ENCODE data around the gene MRPS6.

Gene MRPS6

DNA sequence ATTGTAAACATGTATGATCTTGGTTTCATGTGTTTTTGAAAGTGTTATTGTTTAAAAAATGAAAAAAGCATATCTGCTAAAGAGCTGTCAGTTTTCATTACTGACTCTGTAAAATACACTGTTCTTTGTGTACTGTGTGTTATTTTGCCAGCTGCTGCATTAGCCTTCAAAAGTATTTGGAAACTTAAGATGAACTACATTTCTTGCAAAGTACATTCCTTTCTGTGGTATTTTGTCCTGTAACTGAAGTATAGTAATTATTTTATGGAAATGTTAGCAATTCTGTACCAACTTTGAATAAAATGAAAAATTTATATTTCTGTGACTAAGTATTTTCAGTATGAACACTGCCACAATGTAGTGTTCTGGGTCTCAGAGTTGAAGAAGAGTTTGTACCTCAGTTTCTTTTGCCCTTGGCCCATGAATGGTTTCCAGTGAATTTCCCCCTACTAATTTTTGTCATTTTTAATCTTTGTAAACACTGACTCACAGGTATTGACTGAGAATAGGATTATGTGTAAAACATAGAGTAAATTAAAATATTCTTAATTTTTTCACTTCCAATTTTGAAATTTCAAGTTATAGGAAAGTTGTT lies 32.7 kb downstream of the MRPS6 start:
- no peak for DNase-seq

DNA sequence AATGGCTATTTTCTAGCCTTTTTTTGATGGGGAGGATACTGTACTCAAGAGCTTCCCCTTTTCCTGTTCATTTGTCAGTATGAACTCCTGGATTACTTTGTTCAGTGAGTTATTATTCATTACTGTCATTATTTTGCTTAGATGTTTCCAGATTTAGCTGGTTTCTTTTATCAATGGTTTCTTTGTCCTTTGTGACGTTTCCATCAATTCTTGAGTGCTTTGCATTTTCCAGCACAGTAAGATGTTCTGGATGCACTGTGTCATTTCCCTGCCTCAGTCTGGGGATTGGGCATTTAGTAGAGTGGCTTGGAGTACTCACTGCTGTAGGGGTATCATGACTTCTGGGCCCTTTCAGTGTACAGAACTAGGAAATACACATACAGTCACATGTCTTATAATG lies 34.2 kb downstream of the MRPS6 start:
- no peak for DNase-seq

DNA sequence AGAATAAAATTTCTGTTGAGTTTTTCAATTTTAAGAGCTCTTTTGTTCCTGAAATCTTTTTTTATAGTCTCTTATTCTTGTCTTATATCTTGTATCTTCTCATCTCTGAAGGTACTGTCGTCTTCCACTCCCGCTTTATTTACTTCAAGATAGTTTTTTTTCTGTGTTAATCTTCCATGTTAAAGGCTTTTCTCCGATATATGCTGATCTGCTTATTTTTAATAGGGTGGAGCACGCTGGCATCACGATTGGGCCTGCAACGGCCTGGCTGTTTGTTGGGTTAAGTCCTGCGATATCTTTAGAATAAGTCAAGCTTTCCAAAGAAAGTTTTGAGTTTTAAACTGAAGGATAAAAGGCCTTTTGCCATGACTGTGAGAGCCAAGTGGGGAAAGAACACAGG lies 35.7 kb downstream of the MRPS6 start:
- no peak for DNase-seq

DNA sequence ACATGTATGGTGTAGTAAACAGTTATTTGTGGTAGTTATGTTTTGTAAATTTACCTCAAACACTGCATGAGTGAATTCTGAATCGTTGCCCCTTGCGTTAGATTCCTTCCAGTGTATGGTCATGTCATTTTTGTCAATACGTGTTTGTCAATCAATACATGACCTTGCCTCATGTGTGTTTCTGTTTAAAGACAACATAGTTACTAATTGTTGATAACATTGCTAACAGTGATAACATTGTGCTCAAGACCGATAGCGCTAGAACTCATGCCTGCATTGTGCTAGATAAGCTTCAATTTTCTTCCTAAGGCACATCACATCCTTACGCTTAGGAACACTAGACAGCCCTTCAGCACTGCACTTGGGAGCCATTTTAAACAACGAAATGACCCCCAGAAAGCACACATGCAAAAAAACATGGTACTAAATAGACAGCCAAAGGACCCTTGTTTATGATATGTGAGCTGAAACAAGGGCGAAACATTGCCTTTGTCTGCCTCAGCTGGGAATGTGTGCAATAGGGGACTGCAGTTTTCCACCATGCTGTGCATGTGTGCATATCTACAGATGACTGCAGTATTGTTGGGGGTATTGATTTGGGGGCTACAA lies 37.3 kb downstream of the MRPS6 start:
- no peak for DNase-seq

DNA sequence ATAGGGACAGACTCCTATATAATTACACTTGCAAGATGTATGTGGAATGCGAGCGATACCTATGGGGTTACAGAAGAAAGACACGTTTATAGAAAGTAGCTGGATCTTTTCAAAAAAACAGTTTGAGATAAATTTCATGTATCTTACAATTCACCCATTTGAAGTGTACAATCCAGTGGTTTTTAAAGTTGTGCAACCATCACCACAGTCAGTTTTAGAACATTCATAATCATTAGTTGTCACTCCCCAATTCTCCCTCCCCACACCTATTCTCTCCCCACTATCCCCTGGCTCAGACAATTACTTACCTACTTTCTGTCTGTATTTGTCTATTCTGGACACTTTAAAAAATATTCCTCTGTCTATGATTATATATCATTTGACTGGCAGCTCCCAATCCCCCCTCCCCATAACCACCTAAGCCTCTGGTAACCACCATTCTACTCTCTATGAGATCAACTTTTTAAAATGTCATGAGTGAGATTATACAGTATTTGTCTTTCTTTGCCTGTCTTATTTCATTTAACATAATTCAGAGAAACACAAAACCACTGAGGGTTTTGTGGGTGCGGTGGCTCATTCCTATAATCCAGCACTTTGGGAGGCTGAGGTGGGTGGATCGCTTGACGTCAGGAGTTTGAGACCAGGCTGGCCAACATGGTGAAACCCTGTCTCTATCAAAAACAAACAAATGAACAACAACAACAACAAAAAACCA lies 39.1 kb downstream of the MRPS6 start:
- DNase-seq: no peak

DNA sequence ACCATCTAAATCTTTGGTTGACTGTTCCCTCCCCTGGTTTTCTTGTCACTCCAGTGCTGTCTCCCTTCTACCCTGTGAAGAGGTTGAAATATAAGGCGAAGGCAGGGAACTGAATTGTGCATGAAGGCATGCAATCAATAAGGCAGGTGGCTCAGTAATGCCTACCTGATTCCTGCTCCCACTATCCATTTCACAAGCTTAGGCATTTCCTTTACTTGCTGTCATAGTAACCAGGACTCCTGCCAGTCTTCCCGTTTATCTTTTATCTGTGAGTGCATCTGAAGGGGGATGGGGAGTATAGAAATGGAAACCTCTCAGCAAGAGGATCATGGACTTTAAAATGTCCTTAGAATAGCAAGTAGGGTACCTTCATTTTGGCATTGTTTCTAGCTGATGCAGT lies 40.5 kb downstream of the MRPS6 start:
- no peak for DNase-seq

DNA sequence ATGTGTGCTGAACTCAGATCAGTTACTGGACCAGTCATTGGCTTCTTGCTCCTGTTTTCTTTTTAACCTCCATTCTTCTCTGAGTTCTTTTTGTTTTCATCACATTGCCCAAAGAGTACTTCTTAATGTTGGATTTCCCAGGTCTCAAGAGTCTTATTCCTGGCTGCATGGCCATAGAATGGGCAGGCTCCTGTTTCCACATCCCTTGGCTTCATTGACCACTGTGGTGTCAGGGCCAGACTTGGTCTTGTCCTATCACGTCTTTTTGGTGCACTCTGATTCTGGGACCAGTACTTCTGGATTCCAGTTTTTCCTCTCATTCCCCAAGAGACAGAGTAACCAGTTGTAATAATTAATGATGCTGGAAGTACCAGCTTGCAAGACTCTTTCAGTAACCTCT lies 41.8 kb downstream of the MRPS6 start:
- no peak for DNase-seq

DNA sequence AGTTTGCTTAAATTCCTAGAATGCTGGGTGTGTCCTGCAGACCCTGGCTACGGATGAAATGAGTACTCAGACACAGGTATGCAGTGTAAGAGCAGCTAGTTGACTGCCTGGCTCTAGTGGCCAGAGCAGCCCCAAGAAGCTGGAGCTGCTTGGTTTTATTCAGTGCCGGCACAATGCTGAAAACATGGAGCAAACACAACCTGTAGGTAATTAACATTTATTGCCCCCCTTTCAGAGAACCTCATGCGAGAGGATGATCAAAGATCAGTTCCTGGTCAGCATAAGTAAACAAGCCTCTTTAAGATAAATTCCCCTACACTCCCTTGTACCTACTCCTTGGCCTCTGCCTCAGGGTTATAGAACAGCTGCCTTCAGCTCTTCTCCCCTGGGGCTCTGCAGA lies 43.2 kb downstream of the MRPS6 start:
- no peak for DNase-seq

DNA sequence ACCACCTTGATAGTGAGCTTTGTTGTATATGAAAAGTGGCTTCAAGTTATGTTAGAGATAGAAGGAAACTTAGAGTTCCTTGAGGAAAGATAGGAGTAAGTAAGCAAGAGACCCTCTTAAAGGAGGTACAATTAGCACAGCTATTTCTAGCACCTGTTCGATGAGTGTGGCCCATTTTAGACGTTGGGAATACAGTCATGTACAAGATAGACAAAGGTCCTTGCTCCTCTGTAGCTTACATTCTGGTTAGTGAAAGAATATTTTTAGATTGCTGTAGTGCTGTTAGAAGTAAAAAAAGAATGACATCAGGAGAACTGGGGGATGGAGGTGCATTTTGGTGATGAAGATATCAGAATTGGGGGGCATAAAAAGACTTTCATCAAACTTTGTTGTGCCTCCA lies 47.5 kb downstream of the MRPS6 start:
- no peak for DNase-seq

DNA sequence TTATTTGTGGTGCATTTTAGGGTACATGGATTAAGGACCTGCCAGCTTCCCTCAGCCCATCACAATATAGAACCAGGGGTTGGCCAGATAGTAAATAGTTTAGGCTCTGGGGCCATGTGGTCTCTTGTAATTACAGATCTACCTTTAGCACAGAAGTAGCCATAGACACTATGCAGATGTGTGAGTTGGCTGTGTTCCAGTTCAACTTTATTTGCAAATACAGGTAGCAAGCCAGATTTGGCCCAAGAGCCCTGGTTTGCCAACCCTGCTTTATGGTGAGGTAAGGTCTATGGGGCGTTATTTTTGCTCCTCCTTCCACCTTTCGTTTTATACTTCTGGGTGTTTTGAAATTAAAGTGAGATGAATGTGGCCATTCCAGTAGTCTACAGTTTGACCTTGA lies 48.7 kb downstream of the MRPS6 start:
- no peak for DNase-seq

DNA sequence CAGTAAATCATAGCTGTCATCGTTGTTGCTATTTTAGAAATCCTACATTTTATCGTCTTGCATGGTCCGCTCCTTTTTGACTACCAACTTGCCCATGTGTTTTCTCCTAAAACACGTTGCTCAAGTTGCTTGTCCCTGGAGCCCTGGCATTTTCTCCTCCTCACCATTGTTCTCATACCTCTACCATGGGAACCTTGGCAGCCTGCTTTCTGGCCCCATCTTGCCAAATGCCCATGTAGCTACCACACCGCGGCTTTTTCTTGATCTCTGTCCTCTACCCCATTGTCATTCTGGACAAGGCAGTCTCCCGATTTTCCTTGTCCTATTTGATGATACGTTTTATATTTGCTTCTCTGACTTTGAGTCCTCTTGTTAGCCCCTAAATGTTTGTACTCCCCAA lies 50.2 kb downstream of the MRPS6 start:
- DNase-seq: no peak

DNA sequence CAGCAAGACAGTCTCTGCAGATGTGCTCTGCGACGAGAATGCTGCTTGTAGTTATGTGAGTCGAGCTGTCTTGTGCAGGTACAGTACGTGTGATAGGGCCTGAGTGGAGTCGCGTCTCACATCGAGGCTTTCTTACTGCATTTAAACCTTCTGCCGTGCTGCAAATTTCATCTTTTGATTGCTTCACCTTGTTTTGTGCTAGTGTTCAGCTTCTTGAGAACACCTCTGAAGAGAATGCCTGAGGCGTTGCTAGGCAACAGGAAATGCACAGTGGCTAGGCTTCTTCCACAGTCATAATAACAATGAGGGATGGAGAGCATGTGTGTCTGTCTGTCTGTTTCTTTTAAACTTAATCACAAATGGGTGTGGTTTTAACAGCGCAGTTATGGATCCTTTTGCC lies 52.9 kb downstream of the MRPS6 start:
- no peak for DNase-seq

DNA sequence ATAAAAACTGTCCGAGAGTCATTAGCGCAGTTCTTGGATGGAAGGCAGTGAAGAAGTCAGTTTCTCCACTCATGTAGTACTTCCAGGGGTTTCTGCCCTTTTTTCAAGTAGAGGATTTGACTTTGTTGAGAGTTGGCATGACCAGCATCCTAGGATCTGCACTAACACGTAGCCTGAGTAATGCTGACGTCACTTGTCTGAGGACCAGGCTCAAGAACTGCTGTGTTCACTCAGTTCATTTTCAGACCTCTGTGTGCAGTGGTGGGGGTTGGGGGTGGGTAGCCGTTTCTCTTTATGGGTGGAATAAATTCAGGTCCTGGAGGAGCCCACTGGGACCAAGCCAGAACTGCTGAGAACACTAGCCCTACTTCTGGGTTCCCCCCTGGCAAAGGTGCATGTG lies 53.3 kb downstream of the MRPS6 start:
- DNase-seq: no peak

DNA sequence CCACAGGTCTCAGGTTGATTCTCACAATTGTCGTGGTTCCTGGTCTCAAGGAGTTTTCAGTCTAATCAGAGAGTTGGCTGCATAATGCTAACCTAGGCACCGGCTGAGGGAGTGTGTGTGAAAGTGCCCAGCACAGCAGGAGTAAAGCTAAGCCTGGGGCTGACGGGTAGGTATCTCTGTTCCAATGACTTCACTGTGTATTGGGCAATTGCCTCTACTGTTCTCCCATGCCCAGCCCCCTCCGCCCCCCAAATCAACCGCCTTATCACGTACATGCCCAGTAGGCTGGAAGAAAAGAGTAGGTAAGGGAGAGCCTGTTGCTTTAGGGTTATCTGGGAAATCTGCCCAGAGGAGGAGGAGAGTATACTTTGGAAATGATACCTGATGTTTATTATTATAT lies 54.7 kb downstream of the MRPS6 start:
- no peak for DNase-seq

DNA sequence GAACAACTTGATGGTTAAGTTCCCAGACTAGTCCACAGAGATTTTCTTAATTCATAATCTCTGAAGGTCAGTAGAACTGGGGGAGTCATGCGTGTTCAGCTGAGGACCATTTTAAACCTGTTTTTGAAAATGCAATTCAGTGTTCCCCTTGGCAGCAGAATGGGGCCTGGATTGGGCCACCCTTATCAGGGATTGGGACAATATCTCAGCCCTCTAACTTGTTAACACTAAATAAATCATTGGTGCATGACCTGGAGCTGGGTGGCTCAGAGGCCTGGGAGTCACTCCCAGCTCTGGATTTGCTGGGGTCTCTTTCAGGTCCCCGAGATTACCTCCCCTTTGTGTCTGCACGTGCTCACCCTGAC lies 55.3 kb downstream of the MRPS6 start:
- DNase-seq: no peak

DNA sequence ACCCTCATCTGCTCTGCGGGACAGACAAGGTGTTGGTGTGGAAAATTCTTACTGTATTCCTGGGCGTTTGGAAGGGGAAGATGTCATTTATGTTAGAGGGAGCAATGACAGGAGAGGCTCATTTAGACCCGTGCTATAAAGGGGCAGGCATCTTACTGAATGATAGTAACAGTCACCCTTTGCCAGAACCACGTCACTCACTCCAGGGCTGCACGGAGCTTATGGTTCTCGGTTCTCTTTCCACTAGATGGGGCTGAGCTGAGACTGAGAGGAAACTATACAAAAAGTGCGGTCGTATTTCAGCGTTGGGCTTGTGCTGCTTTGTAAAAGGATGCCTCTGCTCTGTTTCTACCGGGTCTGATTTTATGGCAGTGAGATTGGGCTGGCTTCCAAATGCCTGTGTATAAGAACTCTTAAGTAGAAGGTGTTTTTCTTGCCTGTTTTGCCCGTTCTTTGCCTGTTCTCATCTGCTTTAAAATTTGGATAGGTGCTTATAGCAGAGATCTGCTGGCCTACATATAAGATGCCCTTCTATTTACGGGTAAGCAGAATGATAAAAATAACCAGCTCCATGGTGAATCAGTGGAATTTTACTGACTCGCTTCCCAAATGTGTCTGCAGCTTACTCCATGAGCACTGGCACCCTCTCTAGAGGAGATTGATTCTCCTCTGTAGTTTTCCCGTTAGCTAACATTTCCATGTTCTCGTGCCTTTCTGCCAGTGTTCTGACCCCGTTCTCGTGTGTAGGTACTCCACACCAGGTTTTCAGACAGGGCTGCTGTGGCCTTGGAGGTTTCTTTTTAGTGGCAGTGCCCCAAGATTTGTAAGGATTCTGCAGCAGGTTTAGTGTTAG lies 55.9 kb downstream of the MRPS6 start:
- no peak for DNase-seq

DNA sequence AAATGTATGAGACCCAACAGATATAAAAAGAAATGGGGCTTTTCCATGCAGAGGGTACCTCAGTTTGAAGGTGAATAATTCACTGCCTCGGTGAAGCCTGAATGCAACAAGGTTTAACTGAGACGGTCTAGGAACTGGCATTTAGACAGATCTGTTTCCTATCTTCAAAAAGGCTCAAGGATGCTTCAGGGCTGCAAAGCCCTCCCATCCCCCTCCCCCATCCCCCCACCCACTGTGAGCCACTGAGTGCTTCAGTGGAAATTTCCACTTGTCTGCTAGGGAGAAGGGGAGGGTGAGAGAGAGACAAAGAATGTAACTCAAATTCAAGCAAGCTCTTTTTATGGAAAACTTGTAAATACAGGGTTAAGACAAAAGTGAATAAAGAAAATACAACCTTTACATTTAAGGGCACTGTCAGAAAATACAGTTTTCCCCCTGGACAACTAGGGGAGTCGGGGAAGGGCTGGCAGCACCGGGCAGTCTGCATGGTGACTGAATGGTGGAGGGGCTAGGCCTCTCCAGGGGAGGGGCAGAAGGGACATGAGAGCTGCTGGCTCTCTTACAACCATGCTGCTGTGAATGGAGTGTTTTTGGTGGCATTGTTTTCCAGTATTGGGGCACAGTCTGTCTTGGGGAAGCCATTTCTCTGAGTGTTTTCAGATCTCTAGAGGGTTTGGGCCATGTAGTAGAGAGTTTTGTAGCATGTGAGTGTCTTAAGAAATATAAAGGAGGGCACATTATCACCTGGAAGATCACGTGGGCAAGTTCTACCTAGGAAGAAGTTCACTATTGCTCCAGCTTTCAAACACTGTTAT lies 56.7 kb downstream of the MRPS6 start:
- DNase-seq: no peak

DNA sequence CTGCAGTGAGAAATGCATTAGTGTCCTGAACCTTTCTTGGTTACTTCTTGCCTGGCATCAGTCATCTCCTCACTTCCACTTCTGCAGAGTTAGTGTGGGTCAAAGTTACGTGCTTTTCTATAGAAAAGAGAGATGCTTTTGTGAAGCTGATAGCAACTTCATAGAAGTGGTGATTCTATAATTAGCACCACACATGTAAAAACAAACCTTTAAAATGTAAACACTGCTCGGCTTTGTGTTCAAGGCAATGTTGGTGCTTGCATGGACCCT lies 57.3 kb downstream of the MRPS6 start:
- DNase-seq: no peak

DNA sequence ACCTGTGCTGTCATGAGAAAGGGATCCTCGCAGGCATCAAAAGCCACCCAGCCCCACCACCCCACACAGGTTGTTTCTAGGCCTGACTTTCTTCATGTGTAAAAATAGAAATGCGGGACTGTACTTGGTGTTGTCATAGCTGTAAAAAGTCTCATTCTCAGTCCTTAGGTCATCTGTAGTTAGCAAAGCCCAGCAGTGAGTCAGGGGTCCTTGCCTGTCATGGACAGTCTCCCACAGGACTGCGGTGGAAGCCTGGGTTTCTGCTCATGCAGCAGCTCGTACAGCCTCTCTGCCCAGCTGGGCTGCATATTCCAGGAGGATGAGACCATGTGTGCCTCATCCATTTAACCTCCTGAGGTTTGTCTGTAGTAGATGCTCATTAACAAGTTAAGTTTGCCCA lies 58.2 kb downstream of the MRPS6 start:
- DNase-seq: no peak

DNA sequence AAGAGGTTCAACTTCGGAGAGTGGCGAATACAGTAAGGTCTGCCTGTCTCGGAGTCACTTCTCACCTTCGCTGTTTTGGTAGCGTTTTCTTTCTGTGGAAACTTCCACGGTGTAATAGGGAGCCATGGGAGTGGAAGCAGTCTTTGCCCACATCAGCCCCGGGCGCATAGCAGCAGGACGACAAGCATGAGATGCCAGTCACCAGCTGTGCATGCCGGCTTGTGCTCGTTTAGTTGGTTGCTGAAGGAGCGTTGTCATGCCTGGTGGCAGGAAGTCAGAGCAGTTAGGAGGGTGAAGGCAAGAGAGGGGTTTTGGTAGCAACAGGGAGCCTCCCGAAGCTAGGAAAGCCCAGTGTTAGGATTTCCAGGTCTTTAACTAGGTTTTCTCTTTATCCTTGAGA lies 58.8 kb downstream of the MRPS6 start:
- no peak for DNase-seq

DNA sequence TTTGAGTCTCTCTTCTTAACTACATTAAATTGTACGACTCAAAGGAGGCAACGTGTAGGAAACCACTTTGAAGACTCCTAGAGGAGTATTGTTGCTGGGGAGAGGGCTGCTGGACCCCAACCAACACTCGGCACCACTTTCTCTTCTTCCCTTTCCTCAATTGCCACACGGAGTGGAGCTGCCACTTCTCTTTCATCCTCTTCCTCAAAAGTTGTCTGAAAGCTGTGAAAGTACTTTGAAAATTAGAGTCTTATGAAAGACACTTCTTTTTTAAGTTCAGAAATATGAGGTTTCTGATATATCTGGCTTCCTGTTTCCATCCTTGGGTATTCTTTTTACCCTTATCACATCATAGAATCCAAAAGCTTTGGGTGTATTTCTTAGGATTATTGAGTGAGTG lies 59.5 kb downstream of the MRPS6 start:
- no peak for DNase-seq

DNA sequence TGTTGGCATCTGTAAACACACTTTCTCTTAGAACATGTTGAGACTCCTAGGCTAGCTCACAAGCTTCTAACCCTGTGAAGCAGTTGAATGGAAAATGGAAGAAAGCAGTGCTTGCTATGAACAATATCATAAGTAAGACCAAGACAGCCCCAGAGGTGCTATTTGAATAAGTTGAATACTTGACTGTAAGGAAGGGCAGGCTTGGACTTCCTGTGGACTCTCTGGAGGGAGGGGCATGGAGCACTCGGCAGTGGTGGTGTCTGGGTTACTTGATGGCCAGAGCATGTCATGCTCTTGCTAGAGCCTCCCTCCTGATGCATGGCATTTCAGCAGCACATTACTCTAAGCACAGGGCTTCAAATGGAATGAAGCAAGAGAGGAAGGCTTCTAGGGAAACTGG lies 60.0 kb downstream of the MRPS6 start:
- DNase-seq: no peak

DNA sequence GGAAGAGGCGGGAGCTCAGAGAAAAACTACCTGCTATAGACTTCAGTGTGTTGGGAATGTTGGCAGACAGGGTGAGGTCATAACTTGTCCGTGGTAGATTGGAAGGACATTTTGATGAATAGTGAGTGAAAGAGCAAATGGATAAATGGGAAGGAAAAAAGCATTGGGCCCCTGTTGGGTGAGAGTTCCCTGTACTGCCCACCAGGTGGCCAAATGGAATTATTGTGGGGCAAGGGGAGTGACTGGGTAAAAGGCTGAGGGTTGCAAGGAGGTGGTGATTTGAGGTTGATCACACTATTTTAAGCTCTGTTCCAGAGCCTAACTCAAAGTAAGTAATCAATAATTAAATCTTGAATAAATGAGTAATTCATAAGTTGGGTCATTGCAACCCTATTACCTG lies 60.4 kb downstream of the MRPS6 start:
- DNase-seq: no peak

Data from NCI-H1048 (cell line).